GM19395 (cell line): ENCODE measurements around the gene URM1.
"Not testable (repeated sequence)": the region's sequence is repeated elsewhere in the genome, so short reads cannot be mapped to it uniquely, and the experiment has no call there.

Experiments
- ATAC-seq: cut with Tn5 transposase; IDR thresholded peaks from one replicate; pipeline ENCODE4 v1.9.1; 2021; ENCODE audit warnings: mild to moderate bottlenecking, moderate library complexity; ENCODE audit not compliant: unreplicated experiment

The URM1 gene

DNA sequence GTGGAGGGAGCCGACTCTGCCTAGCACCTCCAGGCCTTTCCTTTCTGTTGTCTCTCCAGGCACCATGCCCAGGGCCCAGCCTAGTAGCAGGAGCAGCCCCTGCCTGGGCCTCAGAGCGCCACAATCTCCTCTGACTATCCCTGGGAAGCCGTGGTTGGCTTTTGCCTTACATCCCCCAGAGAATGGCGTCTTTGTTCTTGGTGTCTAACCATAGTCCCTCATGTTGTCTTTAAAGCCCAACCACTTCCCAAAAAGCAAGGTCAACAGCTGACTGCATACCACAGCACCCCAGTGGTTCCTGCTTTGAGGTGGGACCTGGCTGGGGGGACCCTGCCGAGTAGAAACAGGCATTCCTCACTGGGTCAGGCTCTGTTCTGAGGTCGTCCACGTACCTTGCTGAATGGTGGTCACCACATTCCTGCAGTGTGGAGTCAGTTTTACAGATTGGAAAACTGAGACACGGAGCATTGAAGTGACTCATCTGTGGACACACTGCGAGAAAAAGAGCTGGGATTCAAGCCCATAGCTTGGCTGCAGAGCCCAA, 35.7 kb downstream of the URM1 start:
- ATAC-seq, result no peak

GRCh38 chr9:128408963-128409431, 37.8 kb downstream of the URM1 start:
- no peak for ATAC-seq

DNA sequence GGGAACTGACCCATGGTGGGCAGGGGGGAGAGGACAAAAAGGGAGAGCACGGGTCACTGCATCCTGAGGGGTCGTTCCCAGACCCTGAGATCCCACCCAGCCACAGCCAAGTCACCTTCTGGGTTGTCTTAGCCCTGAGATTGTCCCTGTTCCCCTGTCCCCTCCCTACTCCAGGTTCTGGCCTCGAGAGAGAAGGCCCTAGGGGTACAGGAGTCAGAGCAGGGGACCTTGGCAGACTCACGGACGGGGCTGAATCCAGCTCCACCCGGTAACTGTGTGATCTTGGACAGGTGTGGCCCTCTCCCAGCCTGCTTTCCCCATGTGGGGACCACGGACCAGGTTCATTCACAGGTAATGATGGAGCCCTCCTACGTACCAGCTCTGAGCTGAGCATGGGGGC, 38.3 kb downstream of the URM1 start:
- no peak for ATAC-seq

DNA sequence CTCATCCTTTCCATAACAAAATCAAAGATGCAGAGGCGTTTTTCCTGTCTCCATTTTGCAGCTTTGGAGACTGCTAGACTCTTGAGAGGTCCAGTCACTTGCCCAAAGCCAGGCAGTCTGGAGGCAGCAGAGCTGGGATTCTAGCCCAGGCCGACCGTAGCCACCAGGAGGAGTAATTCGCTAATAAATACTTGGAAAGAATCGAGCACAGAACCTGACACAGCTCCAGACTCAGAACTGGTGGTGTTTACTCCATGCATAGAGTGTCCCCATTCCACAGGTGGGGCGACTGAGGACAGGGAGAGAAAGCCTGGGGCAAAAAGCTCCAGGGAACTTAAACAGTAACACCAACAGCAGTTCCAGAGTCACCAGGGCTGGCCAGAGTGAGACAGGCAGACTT, 38.8 kb downstream of the URM1 start:
- ATAC-seq, result no peak

DNA sequence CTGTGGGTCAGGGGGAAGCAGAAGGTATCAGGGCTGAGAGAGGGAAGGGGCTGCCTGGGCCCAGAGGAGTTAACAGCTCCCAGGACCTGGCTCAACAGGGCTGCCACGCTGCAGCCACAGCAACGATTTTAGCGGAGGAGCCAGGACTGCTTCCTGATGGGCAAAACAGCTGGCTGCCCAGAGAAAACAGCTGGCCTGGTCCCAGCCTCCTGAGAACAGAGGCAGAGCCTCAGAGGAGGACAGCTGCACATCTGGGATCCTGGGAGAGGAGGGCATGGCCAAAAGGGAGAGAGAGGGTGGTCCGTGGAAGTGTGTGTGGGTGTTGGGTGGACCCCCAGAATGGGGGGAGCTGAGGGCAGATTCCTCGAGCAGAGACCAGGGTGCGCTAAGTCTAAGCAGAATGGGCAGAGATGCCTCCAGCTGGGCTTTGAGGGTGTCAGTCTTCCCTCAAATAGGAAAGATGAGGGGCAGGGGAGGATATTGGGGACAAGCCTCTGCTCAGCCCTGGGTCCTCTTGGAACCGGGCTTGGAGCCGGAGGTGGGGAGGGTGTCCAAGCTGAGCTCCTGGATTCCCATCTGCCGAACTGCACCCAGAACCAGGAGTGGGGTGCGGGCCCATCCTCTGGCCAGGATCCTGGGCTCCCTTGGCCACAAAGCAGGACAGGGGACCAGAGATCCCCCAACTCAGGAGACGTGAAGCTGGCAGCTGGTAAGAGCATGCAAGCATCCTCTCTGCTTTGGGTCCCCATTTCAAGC, 40.4 kb downstream of the URM1 start:
- ATAC-seq, result no peak

DNA sequence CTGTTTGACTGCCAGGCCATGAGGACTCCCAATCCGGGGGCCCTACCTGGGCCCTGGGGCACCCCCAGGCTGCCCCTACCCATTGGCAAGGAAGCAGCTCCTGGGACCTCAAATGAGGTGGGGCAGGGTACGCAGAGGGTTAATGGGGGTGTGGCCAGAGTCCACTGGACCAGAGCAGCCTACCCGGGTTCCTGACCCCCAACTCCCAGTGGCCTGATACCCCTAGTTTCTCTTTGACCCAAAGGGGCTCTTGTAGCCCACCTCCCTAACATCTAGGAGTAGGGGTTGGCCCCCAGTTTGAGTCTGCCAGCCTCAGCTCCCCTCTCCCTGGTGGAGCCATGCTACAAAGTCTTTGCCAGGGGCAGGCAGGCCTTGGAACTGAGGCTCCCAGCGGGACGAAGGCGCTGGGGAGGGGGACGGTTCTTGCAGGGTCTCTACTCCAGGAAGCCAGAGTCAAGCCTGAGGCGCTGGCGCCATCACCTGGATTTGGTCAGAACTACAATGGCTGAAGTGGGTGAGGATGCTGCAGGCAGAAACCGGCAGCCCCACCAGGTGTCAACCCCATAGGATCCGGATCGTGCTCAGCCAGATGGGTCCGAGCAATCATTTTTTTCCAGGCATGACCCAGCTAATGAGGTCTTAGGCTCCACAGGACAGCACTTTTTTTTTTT, 41.1 kb downstream of the URM1 start:
- no peak for ATAC-seq

GRCh38 chr9:128413728-128414127, 42.6 kb downstream of the URM1 start:
- not testable (repeated sequence) for ATAC-seq

DNA sequence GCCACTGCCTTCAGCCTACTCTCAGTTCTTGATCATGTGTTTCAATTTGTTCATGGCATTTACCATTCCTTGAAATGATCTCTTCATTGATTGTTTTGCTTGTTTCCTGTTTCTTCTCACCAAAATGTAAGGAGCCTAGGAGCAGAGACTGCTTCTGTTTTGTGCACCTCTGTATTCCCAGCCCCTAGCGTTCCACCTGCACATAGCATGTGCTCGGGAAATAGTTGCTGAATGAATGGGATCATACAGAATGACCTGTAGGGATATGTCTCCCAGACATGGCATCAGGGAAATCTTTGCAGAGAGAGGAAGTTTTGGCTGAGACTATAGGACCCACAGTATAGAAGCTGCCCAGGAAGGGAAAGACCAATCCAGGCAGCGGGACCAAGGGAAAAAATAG, 43.3 kb downstream of the URM1 start:
- no peak for ATAC-seq

DNA sequence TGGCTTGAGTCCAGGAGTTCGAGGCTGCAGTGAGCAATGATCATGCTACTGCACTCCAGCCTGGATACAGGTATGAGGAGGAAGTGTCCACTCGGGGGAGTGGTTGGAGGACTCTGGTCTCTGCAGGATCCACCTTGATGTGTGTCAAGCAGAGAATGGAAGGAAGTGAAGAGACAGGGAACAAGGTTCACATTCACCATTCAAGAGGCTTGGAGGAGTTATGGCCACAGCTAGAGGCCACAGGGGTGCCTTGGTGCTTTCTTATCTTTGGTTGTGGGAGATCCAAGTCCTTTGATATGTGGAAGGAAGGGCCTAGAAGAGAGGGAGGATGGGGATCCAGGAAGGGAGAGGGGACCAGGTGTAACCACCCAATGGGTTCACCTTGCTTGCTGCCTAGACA, 44.1 kb downstream of the URM1 start:
- ATAC-seq, result no peak

- no peak for ATAC-seq
Measured at GRCh38 chr9:128416014-128416413, 44.8 kb downstream of the URM1 start.

DNA sequence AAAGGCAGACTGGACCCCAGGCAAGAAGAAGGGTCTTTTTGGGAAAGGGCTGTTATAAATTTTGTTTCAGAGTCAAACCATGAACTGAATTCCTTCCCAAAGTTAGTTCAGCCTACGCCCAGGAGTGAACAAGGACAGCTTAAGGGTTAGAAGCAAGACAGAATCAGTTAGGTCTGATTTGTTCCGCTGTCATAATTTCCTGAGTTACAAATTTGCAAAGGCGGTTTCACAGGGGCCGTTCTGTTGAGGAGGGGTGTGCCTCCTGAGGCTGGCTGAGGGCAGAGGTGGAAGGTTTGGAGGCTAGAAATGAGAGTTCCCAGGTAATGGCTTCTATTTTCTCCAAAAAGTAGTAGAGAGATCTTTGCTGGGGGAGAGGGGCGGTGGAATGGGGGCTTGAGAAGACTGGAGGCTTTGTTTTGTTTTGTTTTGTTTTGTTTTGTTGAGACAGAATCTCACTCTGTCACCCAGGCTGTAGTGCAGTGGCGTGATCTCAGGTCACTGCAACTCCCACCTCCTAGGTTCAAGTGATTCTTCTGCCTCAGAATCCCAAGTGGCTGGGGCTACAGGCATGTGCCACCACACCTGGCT, 45.4 kb downstream of the URM1 start:
- ATAC-seq, result no peak

DNA sequence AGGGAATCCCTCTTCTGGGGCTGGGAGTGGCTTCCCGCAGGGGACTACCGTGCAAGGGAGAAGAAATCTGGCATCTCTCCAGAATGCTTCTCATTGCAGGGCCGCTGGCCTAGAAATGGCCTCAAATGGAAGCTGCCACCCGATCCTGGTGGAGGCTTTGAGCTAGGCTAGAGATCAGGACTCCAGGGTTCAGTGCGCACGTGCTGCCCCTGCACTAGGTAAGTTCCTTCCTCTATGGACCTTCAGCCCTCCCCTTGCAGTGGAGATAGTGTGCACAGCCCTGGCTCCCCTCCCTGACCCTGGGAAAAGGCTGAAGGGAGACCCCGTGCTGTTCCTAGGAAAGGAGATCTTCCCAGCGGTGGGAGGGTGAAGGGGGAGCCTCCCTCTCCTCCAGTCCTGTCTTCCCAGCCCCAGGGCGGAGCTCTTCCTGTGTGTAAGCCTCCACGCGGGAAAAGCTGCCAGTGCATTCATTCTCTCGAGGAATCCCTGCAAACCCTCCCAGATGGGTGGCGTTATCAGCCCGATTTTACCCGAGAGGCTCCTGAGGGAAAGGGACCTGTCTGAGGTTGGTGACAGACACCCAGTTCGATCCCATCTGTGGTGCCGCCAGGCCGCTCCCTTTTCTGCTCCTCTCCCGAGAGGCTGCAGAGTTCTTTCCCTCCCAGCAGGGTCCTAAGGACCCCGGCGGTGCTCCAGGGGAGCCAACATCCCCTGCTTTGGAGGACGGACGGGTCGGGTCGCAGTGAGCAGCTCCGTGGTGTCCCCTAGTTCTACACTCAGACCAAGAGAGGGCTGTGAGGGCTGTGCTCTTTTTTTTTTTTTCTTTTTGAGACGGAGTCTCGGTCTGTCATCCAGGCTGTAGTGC, 48.1 kb downstream of the URM1 start:
- no peak for ATAC-seq

GRCh38 chr9:128420060-128420650, 49.0 kb downstream of the URM1 start:
- peak; percentile 79 for ATAC-seq

- peak; percentile 81 for ATAC-seq
Measured at GRCh38 chr9:128420651-128421481, 49.7 kb downstream of the URM1 start, which contains the start of gene CERCAM. CERCAM (plus strand) TSS chr9:128420857; CDS start chr9:128420878, 21 bp downstream.

DNA sequence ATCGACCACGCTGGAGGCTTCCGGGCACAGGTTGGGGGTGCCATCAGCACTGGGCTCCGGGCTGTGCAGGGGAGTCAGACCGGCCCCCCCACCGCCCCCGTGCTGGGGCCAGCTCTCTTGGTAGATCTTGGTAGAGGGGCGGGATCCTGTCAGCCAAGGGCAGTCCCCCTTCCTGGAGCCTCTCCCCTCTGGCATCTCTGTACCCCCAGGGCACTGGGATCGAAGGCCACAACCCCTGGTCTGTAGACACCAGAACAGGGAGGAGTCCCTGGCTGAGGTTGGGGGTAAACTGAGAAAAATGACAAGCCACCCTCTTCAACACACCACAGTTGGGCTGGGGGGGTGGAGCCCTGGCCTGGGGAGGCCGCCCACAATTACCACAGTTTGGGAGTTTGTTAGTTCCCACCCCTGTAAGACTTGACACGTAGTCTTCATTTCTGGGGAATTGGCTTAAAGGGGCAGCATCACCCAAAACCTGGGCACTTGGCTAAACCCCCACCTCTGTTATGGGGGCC, 50.4 kb downstream of the URM1 start:
- no peak for ATAC-seq

DNA sequence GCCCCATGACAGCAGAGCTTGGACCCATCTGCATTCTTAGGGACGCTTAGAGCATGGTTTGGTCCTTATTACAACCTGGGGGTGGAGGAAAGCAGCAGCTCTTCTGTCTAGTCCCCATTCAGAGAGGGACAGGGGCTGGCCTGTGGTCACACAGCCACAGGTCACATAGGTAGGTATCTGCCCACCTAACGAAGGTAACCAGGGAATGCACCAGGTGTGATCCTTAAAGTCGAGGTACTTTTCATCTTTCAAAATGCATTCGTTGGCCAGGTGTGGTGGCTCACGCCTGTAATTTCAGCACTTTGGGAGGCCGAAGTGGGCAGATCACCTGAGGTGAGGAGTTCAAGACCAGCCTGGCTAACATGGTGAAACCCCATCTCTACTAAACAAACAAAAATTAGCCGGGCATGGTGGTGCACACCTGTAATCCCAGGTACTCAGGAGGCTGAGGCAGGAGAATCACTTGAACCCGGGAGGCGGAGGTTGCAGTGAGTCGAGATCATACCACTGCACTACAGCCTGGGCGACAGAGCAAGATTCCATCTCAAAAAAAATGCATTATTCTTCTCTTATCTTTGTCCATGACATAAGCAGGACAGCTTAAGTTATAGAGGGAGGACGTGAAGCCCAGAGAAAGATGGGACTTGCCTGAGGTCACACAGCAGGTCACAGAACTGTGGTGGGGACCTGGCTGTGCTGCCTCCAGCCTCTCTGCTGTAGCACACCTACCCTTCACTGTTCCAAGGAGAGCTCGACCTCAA, 51.0 kb downstream of the URM1 start:
- not testable (repeated sequence) for ATAC-seq

- no peak for ATAC-seq
Measured at GRCh38 chr9:128422783-128423150, 51.6 kb downstream of the URM1 start.

DNA sequence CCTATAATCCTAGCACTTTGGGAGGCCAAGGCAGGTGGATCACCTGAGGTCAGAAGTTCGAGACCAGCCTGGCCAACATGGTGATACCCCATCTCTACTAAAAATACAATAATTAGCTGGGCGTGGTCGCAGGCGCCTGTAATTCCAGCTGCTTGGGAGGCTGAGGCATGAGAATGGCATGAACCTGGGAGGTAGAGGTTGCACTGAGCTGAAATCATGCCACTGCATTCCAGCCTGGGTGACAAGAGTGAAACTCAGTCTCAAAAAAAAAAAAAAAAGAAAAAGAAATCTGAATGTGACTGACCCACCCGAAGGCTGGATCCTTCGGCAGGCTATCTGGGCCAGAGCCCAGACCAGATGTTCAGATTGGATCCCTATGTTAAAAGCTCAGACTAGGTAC, 52.2 kb downstream of the URM1 start:
- not testable (repeated sequence) for ATAC-seq
